ENCODE results near the gene RB1. TPM values are rescaled to one million over a fixed set of nuclear protein-coding genes. Genes with fewer than 3 reads are reported as not detected.
"Not testable (repeated sequence)": the region's sequence is repeated elsewhere in the genome, so short reads cannot be mapped to it uniquely, and the experiment has no call there.

The RB1 gene
- total and polyA plus RNA-seq, 2 experiments from 2014 or later = 19.5 to 22.3 TPM

DNA sequence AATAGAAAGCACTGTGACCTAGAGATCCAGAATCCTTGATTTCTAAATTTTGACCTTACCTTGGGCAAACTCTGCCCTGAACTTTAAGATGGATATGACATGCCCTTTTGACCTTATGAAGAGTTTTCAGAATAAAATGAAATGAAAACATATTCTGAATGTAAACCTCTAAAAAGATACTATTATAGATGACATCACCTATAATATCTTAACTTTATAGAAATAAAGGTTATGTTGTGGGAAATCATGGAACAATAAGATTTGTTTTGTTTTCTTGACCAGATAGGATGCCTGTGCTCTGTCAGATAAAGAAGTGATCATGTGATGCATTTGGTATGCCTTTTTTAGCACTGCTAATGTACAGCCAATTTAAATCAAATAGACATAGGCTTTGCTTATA lies 122.5 kb downstream of the RB1 start:
- Histone ChIP-seq H3K9me2 (ENCODE audit: insufficient read depth) (no peaks in the 10 kb centered on the region), H3K27ac (ENCODE audit: low read depth) (no peak overlapping the region), H3K79me2 (replicated peaks; ENCODE audit: insufficient read depth) (no peaks in the 10 kb centered on the region), H3K4me2 (no peak overlapping the region), H3K27me3 (ENCODE audit: insufficient read depth) (no peaks in the 10 kb centered on the region), H3F3A (replicated peaks; ENCODE audit: low read depth) (no peaks in the 10 kb centered on the region), H3K4me3 (no peak overlapping the region), H2AFZ (no peak overlapping the region), H3K36me3 (ENCODE audit: insufficient read depth) (no peaks in the 10 kb centered on the region), H4K20me1 (replicated peaks; ENCODE audit: insufficient read depth) (no peaks in the 10 kb centered on the region), H3K4me1 (ENCODE audit: insufficient read depth) (no peaks in the 10 kb centered on the region)
- H3K27ac Mint-ChIP-seq = no peak overlapping the region
- H3K4me3 Mint-ChIP-seq = no peak overlapping the region
- no peaks in the 10 kb centered on the region; the same call in 2 of the 3 replicates for H3K9me3 Mint-ChIP-seq
- H3K27me3 Mint-ChIP-seq (ENCODE audit: insufficient read depth, low read depth, poor library complexity) = no peaks in the 10 kb centered on the region
- H3K36me3 Mint-ChIP-seq (ENCODE audit: low read depth) = peaks cover 4% of the 10 kb centered on the region
- no peak for TF ChIP-seq EZH2phosphoT487 (IDR thresholded peaks at IDR 0.05; ENCODE audit: unreplicated experiment)
- TF ChIP-seq ZNF114 (CRISPR knock-in tag; IDR thresholded peaks at IDR 0.05) = no peak
- TF ChIP-seq, protein P1, sequence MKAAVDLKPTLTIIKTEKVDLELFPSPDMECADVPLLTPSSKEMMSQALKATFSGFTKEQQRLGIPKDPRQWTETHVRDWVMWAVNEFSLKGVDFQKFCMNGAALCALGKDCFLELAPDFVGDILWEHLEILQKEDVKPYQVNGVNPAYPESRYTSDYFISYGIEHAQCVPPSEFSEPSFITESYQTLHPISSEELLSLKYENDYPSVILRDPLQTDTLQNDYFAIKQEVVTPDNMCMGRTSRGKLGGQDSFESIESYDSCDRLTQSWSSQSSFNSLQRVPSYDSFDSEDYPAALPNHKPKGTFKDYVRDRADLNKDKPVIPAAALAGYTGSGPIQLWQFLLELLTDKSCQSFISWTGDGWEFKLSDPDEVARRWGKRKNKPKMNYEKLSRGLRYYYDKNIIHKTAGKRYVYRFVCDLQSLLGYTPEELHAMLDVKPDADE (IDR thresholded peaks at IDR 0.05) = no peak
- TF ChIP-seq, protein P2, sequence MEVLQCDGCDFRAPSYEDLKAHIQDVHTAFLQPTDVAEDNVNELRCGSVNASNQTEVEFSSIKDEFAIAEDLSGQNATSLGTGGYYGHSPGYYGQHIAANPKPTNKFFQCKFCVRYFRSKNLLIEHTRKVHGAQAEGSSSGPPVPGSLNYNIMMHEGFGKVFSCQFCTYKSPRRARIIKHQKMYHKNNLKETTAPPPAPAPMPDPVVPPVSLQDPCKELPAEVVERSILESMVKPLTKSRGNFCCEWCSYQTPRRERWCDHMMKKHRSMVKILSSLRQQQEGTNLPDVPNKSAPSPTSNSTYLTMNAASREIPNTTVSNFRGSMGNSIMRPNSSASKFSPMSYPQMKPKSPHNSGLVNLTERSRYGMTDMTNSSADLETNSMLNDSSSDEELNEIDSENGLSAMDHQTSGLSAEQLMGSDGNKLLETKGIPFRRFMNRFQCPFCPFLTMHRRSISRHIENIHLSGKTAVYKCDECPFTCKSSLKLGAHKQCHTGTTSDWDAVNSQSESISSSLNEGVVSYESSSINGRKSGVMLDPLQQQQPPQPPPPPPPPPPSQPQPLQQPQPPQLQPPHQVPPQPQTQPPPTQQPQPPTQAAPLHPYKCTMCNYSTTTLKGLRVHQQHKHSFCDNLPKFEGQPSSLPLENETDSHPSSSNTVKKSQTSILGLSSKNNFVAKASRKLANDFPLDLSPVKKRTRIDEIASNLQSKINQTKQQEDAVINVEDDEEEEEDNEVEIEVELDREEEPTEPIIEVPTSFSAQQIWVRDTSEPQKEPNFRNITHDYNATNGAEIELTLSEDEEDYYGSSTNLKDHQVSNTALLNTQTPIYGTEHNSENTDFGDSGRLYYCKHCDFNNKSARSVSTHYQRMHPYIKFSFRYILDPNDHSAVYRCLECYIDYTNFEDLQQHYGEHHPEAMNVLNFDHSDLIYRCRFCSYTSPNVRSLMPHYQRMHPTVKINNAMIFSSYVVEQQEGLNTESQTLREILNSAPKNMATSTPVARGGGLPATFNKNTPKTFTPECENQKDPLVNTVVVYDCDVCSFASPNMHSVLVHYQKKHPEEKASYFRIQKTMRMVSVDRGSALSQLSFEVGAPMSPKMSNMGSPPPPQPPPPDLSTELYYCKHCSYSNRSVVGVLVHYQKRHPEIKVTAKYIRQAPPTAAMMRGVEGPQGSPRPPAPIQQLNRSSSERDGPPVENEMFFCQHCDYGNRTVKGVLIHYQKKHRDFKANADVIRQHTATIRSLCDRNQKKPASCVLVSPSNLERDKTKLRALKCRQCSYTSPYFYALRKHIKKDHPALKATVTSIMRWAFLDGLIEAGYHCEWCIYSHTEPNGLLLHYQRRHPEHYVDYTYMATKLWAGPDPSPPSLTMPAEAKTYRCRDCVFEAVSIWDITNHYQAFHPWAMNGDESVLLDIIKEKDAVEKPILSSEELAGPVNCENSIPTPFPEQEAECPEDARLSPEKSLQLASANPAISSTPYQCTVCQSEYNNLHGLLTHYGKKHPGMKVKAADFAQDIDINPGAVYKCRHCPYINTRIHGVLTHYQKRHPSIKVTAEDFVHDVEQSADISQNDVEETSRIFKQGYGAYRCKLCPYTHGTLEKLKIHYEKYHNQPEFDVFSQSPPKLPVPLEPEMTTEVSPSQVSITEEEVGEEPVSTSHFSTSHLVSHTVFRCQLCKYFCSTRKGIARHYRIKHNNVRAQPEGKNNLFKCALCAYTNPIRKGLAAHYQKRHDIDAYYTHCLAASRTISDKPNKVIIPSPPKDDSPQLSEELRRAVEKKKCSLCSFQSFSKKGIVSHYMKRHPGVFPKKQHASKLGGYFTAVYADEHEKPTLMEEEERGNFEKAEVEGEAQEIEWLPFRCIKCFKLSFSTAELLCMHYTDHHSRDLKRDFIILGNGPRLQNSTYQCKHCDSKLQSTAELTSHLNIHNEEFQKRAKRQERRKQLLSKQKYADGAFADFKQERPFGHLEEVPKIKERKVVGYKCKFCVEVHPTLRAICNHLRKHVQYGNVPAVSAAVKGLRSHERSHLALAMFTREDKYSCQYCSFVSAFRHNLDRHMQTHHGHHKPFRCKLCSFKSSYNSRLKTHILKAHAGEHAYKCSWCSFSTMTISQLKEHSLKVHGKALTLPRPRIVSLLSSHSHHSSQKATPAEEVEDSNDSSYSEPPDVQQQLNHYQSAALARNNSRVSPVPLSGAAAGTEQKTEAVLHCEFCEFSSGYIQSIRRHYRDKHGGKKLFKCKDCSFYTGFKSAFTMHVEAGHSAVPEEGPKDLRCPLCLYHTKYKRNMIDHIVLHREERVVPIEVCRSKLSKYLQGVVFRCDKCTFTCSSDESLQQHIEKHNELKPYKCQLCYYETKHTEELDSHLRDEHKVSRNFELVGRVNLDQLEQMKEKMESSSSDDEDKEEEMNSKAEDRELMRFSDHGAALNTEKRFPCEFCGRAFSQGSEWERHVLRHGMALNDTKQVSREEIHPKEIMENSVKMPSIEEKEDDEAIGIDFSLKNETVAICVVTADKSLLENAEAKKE (CRISPR knock-in tag; IDR thresholded peaks at IDR 0.05) = no peak
- TF ChIP-seq, protein P3, sequence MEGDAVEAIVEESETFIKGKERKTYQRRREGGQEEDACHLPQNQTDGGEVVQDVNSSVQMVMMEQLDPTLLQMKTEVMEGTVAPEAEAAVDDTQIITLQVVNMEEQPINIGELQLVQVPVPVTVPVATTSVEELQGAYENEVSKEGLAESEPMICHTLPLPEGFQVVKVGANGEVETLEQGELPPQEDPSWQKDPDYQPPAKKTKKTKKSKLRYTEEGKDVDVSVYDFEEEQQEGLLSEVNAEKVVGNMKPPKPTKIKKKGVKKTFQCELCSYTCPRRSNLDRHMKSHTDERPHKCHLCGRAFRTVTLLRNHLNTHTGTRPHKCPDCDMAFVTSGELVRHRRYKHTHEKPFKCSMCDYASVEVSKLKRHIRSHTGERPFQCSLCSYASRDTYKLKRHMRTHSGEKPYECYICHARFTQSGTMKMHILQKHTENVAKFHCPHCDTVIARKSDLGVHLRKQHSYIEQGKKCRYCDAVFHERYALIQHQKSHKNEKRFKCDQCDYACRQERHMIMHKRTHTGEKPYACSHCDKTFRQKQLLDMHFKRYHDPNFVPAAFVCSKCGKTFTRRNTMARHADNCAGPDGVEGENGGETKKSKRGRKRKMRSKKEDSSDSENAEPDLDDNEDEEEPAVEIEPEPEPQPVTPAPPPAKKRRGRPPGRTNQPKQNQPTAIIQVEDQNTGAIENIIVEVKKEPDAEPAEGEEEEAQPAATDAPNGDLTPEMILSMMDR (conservative IDR thresholded peaks at IDR 0.05; ENCODE audit: low read depth in 2 of 2) = no peak
- no peak for DNase-seq (ENCODE audit: low spot score)
- ATAC-seq = no peak
- no peaks in the 10 kb centered on the region for H3K4me1 Mint-ChIP-seq

DNA sequence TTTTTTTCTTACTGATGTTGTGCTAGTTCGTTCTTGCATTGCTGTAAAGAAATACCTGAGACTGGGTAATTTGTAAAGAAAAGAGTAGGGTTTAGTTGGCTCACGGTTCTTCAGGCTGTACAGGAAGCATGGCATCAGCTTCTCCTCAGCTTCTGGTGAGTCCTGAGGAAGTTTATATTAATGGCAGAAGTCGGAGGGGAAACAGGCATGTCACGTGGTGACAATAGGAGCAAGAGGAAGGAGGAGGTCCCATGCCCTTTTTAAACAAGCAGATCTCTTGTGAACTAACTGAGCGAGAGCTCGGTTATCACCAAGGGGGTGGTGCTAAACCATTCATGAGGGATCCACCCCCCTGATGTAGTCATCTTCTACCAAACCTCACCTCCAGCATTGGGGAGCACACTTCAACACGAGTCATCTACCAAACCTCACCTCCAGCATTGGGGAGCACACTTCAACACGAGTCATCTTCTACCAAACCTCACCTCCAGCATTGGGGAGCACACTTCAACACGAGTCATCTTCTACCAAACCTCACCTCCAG lies 123.3 kb downstream of the RB1 start:
- not testable (repeated sequence) for H3K27me3 ChIP-seq (ENCODE audit: insufficient read depth); H3K4me1 ChIP-seq (ENCODE audit: insufficient read depth); DNase-seq (ENCODE audit: low spot score); H3K9me3 Mint-ChIP-seq; H3K4me2 ChIP-seq; H3K4me3 Mint-ChIP-seq; H3K36me3 ChIP-seq (ENCODE audit: insufficient read depth); H3K79me2 ChIP-seq (replicated peaks; ENCODE audit: insufficient read depth); H3F3A ChIP-seq (replicated peaks; ENCODE audit: low read depth); H3K36me3 Mint-ChIP-seq (ENCODE audit: low read depth); ATAC-seq; H3K27me3 Mint-ChIP-seq (ENCODE audit: insufficient read depth, low read depth, poor library complexity); H2AFZ ChIP-seq; H3K27ac ChIP-seq (ENCODE audit: low read depth); H3K4me1 Mint-ChIP-seq; H4K20me1 ChIP-seq (replicated peaks; ENCODE audit: insufficient read depth); H3K9me2 ChIP-seq (ENCODE audit: insufficient read depth); H3K4me3 ChIP-seq; H3K27ac Mint-ChIP-seq

Measured in GM23338 (cell line).